Stimulated activated CD8-positive, alpha-beta memory T cell treated with anti-CD3 and anti-CD28 coated beads, Interleukin-15, amount 100 ng/mL, for 48 hours (primary cell): Measurements from ENCODE around the gene HSF4.
"Not testable (repeated sequence)": the region's sequence is repeated elsewhere in the genome, so short reads cannot be mapped to it uniquely, and the experiment has no call there.

Experiments
- DNase-seq, 2 donors: peaks; one replicate each; pipeline ENCODE4 v3.0.0-alpha.2; 2020; ENCODE audit warnings: low read depth in 2 of 2

The HSF4 gene, protein sequence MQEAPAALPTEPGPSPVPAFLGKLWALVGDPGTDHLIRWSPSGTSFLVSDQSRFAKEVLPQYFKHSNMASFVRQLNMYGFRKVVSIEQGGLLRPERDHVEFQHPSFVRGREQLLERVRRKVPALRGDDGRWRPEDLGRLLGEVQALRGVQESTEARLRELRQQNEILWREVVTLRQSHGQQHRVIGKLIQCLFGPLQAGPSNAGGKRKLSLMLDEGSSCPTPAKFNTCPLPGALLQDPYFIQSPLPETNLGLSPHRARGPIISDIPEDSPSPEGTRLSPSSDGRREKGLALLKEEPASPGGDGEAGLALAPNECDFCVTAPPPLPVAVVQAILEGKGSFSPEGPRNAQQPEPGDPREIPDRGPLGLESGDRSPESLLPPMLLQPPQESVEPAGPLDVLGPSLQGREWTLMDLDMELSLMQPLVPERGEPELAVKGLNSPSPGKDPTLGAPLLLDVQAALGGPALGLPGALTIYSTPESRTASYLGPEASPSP

DNA sequence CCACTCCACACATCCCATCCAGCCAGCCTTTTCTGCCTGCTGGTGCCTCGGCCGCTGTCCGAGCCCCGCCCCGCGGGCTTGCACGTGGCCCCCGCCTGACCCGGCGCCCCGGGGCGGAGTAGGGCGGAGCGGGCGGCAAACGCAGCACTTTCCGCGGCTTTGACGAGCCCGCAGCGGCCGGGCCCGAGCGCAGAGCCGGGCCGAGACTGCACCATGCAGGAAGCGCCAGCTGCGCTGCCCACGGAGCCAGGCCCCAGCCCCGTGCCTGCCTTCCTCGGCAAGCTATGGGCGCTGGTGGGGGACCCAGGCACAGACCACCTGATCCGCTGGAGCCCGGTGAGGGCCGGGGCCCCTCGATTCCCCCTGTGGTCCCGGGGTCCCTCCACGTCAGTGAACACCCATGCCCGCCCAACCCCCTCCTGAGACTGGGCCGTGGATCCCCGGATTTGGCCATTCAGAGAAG, at the start of gene HSF4:
HSF4 (plus strand) TSS at position 147 of the 463 bp plus-strand sequence; CDS start at position 214, 67 bp downstream.
- DNase-seq, result no peak

- no peak for DNase-seq
Measured at GRCh38 chr16:67114793-67115192, 49.8 kb upstream of the HSF4 start.

- no peak for DNase-seq
Measured at GRCh38 chr16:67115639-67116038, 48.9 kb upstream of the HSF4 start.

GRCh38 chr16:67116388-67117311, 47.9 kb upstream of the HSF4 start:
- DNase-seq, result no peak

- no peak for DNase-seq
Measured at GRCh38 chr16:67117716-67118115, 46.8 kb upstream of the HSF4 start.

GRCh38 chr16:67120025-67120424, 44.5 kb upstream of the HSF4 start:
- DNase-seq, result no peak

DNA sequence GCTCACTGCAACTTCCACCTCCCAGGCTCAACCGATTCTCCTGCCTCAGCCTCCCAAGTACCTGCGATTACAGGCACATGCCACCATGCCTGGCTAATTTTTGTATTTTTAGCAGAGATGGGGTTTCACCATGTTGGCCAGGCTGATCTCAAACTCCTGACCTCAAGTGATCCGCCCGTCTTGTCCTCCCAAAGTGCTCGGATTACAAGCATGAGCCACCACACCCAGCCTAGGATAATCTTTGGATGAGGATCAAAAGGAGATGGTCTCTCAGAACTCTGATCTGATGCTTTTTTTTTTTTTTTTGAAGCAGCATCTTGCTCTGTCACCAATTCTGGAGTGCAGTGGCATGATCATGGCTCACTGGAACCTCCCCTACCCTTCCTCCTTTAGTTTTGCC, 41.7 kb upstream of the HSF4 start:
- DNase-seq, result not testable (repeated sequence)

DNA sequence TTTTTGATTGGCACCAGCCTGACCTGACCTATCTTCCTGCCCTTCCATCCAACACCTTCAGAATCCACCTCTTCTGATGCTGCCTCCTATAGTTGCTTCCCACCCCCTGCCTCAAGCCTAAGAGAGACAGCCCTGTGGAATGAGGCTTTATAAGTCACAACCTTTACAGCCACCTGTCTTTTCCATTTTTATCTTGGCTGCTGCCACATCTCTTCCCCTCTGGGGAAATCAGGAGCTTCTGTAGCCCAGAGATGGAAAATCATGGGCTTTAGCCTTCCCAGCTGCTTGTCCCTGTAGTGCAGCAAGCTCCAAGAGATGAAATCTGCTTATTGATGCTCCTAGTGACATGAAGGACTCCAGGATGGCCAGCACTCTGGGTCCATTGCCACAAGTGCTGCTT, 36.1 kb upstream of the HSF4 start:
- no peak for DNase-seq

DNA sequence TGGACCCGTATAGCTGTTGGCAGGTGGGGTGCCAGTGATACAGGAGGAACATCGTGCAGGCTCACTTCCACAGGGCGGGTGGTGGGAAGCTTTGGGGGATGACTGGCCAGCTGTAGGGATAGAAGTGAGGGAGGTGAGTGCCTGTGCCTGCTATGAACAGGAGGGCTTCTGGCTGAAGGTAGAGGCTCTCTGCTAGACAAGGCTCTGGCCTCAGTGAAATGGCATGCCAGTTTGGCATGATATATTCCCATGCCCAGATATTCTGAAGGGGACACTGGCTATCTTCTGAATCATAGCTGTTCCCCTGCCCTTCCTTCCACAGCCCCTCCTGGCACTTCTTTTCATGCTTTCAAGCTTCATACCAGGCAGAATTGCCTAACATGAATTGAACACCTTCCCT, 35.7 kb upstream of the HSF4 start:
- no peak for DNase-seq

DNA sequence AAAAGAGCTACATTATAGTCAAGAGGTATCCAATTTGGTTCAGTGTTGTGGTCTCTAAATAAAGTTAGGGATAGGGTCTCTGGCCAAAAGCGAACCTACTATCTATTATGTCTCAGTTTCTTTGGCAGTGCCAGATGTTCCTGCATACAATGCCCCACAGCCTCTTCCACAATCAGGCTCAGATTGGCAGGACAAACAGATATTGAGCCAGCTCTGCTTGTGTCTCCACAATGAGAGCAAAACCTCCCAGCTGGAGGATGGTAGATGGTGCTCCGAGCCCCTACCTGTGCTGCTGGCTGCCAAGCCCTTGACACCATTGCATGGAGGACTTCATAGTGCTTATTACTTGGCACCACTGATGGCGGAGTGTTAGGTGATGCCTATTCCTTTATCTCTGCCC, 35.1 kb upstream of the HSF4 start:
- DNase-seq, result no peak

- no peak for DNase-seq
Measured at GRCh38 chr16:67137605-67138004, 26.9 kb upstream of the HSF4 start.

DNA sequence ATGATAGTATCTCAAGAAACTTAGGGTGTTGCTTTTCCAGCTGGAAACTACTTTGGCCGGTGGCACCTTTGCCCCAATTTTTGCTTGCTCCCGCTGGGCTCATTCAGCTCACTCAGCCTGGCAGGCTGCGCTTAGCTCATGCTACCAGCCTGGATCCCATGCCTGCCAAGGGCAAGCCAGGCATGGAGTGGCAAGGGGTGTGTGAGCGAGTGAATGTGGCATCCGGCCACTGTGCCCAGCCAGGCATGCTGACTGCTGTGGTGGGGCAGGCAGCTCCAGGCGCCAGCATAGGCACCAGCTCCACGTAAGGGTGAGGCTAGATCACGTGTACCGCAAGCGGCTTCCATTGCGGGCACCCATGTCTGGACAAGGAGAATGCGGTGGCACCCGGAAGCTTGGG, 23.2 kb upstream of the HSF4 start:
- no peak for DNase-seq

DNA sequence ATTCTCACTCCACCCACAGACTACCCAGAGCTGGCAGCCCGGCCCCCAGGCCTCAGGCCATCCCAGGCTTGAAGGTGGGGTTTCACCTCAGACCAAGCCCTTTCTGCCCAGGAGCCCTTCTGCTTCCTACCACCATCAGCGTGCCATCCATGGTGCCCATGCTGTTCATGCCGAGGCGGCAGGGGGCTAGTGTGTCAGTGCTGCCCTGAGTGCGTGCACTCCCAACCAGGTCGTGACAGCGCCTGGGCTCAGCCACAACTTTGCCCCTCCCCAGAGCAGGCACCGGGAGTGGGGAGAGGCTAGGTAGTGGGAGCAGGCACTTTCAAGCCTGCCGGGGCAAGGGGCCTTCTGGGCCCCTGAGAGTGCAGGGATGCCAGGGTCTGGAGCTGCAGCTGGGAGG, 22.2 kb upstream of the HSF4 start:
- no peak for DNase-seq

DNA sequence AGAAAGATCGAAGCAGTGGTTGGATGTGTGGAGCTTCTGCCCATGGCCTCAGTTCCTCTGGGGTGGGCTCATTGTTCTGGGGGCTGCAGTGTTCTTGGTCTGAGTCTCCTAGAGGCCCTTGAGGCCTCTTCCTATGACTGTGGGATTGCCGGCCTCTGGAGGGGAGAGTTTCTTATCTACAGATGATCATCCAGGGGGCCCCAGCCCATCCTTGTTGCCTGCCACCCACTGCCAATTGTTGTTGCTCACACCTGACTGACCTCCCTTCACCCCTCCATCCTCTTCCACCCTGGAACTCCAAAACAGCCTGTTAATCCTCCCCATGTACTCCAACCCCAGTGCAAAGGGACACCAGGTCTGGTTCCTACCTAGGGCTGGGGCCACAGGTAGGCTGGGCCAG, 19.6 kb upstream of the HSF4 start:
- DNase-seq, result no peak

- no peak for DNase-seq
Measured at GRCh38 chr16:67145746-67146145, 18.8 kb upstream of the HSF4 start.

GRCh38 chr16:67146523-67147357, 17.8 kb upstream of the HSF4 start:
- DNase-seq, result no peak

DNA sequence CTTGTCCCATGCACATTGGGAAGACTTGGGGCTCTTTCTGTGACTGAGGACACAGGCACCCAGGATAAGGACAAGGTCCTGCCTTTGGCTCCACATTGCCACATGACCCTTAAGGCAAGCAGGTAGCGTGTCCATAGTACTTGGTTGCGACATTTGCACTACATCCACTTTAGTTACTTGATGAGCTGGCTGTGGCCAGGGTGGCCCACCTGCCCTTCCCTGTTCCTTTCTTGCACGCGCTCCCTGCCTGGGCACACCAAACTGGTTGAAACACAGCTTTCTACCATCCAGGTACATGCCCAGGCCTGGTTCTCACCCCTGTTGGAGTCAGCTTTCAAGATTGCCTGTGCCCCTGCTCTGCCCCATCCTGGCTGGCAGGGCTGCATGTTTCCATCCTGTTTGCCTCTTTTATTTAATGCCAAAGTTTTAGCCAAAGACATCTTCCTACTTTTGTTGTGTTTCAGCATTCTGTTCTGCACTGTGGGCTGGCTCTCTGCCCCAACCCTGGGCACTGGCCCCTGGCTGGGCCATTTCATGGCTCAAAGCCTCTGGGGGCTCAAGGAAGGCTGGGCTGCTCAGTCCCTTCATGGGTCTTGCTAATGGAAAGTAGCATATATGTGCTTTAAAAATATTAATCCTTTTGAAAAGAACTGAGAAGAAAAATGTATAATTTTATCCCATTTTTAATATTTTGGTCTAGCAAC, 17.0 kb upstream of the HSF4 start:
- DNase-seq, result no peak

DNA sequence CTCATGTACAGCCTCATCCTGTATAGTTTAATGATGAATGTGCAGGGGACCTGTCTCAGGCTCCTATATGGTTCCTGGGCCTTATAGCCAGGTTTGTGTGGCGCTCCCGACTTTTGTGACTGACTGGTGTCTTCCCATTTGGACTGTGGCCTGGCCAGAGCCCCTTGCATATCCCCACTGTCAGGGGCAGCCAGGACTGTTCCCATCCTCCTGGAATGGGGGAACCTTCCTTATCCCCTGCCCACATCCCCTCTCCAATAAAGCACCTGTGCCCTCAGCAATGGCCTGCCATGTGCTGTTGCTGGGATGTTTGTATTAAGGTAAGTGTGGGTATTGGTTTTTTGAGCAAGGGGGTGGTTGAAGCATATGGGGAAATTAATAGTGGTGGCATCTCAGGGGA, 16.3 kb upstream of the HSF4 start:
- DNase-seq, result no peak

GRCh38 chr16:67148656-67149275, 15.8 kb upstream of the HSF4 start:
- no peak for DNase-seq

GRCh38 chr16:67149276-67150046, 15.1 kb upstream of the HSF4 start:
- no peak for DNase-seq
